H1 (cell line): Measurements from ENCODE around the gene RSF1.

Source experiments
- HDAC6 ChIP-seq: IDR thresholded peaks from one replicate; pipeline ENCODE4 v1.7.1; 2012; ENCODE audit warnings: low read depth, mild to moderate bottlenecking, inconsistent platforms, low read length, moderate library complexity
- POLR2A ChIP-seq, 2 experiments: IDR thresholded peaks; 1 replicate in 1 of 2; 2 replicates in 1 of 2; pipeline ENCODE4 v1.6.1; 2011; ENCODE audit warnings: low read depth in 2 of 2, low read length in 2 of 2, mild to moderate bottlenecking in 2 of 2; ENCODE audit errors: control extremely low read depth in 1 of 2

GRCh38 chr11:77734890-77735289, 85.6 kb downstream of the RSF1 start:
- no peak for TF ChIP-seq POLR2A (IDR thresholded peaks at IDR 0.05; ENCODE audit: control extremely low read depth in 1 of 2, low read depth in 2 of 2, low read length in 2 of 2)
- TF ChIP-seq HDAC6: no peak
